NCI-H2196 (cell line): ENCODE results near the gene TRIM21.
"Not testable (repeated sequence)": the region's sequence is repeated elsewhere in the genome, so short reads cannot be mapped to it uniquely, and the experiment has no call there.

Source experiments
- DNase-seq: peaks from one replicate; lab custom pipeline; 2025; ENCODE audit not compliant: unreplicated experiment; lab: John Stamatoyannopoulos, UW

TRIM21 gene

DNA sequence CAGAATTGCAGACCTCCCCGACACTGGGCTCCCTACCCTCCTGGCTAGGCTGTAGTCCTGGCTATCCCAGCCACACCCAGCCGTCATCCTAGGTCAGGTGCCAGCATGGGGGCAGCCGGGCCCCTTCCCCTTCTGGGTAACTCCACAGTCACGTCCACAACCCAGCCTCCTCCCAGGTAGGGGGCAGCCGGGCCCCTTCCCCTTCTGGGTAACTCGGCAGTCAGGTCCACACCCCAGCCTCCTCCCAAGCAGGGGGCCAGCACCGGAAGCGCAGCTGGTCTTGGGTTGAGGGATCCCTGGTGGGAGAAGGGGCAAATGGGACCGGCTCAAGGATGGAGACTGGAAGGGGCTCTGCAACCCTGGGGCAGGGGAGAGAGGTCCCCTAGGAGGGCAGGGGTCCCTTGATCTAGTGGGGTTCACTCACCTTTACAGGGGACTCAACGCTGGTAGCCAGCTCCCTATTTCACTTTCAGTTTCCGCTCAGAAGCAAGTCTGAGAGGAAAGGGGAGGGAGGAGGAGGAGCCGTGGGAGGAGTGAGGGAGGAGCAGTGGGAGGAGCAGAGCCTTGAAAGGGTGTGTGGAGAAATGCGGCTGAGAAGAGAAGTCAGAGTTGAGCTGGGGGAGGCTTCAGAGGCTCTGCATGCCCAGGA is at the start of gene TRIM21:
TSS of gene TRIM21 (minus strand) at position 494 of the 649 bp plus-strand sequence. CDS start 3,293 bp downstream, outside the sequence.
- peak; percentile 83 for DNase-seq

DNA sequence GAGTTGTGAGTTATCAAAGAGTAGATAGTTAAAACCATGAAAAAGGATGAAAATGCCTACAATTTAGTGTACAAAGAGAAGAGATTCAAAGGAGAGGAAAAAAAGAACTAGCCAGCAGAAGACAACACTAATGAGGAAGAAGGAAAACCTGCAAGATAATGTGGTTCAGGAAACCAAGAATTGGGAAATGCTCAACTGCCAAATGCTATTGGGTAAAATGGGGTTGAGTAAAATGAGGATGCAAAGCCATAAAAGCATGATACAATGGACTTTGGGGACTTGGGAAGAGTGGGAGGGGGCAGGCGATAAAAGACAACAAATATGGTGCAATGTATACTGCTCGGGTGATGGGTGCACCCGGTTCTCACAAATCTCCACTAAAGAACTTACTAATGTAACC is 48.0 kb upstream of the TRIM21 start:
- no peak for DNase-seq

DNA sequence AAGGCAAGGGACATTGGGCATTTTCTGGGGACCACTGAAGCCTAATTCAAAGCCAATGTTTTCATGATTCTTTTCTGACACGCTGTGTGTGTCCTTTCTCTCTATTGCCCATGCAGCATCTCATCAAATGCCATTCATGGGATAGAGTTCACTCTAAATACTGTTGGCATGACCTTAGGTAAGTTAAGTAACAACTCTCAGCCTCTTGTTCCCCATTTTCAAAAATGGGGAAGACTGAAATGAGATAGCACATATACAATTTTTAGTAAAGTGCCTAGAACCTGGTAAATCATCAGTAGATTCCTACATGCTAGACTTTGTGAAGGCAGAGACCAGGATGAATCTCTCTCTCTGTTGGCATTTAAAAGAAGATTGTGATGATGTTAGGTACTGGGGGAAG is 42.9 kb upstream of the TRIM21 start:
- DNase-seq, result no peak

DNA sequence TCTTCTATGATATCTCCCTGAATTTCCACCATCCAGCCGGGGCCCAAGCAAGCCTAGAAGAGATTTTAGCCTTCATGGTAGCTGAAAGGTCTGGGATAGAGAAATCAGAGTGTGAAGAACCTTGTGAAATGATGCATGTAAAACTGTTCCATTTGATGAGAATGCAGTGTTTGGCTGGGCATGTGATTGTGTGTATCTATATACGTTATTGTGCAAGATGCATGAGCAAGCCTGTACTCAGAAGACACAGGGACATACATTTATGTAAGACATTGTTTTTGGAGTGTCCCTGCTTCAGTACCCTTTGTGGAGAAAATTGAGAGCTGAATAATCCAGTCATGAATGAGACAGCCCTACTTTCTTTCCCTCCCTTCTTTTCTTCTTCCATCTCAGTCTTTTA is 40.4 kb upstream of the TRIM21 start:
- DNase-seq, result no peak

DNA sequence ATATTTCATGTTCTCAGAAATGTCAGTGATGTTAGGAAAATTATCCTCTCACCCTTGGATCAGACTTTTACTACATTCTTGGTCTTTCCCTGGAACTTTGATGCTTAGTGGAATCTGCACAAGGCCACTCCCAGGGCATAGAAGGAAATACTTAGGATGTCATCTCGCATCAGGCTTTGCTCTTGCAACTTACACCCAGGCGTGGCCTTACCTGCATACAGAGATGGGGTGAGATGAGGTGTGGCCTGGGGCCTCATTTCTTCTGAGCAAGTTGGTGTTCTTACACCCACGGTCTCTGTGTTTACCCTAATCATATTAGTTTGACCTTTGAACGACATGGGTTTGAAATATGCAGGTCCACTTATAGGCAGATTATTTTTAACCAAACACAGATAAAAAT is 36.5 kb upstream of the TRIM21 start:
- DNase-seq, result no peak

DNA sequence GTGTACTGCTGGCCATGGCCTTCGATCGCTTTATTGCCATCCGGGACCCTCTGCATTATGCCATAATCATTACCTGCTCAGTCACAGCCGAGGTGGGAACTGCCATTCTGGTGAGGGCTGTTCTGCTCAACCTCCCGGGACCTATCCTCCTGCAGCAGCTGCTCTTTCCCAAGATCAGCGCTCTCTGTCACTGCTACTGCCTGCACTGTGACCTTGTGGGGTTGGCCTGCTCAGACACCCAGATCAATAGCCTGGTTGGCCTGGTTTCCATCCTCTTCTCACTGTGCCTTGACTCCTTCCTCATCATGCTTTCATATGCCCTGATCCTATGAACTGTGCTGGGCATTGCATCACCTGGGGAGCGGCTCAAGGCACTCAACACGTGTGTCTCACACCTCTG is 24.9 kb upstream of the TRIM21 start:
- DNase-seq, result no peak

DNA sequence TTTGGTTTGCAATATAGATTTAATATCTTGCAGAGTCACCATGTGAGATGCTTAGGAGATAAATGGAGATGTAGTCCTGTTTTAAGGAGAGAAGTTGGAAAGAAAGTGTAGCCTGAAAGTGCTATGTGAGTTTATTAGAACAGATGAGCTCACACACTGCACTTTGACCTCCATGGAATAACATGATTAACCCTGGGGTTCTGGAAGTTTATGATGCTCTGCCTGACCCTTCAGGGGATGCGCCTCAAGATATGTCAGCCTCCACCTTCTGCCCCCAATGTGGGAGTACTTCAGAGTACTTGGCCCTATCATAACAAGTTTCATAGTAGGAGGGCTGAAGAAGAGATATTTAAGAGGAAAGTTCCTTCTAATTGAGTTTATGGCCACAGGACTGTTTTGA is 23.3 kb upstream of the TRIM21 start:
- DNase-seq, result no peak

DNA sequence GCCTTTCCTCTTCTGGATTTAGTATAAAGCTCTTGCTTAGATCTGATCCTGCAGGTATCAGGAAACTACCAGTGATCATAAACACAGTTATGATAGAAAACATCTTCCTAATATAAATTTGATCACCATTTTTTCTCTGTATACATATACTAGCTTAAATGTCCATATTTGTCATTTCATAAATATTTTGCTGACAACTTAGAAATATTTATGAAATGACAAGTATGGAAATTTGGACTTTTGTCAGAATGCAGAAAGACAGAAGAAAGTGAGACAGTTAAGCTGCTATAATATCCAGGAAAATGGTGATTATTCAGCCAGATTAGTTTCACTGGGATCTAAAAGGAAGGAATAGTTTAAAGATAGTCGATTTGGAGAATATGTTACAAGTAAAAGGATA is 22.8 kb upstream of the TRIM21 start:
- no peak for DNase-seq

DNA sequence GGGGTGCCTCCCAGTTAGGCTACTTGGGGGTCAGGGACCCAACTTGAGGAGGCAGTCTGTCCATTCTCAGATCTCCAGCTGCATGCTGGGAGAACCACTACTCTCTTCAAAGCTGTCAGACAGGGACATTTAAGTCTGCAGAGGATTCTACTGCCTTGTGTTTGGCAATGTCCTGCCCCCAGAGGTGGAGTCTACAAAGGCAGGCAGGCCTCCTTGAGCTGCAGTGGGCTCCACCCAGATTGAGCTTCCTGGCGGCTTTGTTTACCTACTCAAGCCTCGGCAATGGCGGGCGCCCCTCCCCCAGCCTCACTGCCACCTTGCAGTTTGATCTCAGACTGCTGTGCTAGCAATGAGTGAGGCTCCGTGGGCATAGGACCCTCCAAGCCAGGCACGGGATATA is 12.7 kb upstream of the TRIM21 start:
- not testable (repeated sequence) for DNase-seq

DNA sequence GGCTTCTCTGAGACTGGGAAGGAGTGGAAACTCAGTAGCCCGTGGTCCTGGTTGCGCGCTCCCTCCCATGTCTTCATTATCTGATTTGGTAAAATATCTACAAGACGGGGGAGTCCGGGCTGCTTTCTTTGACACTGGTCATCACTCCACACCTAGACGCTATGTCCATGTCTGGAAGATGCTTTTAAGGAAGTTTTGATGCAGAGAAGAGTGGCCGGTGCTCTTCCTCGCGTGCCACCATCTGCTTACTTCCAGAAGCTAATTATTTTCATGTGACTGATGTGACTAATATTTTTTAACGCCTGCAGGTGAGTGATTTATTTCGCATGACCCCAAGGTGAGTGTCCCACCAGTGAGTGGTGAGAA is 339 bp upstream of the TRIM21 start:
- DNase-seq, result no peak

DNA sequence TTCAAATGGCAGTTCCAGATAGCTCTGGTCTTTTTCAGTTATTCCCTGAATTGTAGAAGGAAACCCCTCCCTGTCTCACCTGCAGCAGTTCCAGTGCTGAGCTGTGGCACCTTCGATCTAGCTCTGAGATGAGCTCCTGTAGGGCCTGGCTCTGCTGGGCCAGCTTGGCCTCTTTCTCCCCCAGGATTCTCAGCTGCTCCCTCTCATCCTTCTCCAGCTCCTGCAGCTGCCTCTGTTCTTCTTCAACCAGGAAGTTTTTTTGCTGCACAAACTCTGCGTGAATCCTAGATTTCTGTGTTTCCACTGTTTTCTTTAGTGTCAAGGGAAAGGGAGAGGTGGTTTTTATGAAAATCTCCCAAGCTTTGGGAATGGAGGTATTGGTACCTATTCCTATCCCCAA is 5.3 kb downstream of the TRIM21 start:
- no peak for DNase-seq

DNA sequence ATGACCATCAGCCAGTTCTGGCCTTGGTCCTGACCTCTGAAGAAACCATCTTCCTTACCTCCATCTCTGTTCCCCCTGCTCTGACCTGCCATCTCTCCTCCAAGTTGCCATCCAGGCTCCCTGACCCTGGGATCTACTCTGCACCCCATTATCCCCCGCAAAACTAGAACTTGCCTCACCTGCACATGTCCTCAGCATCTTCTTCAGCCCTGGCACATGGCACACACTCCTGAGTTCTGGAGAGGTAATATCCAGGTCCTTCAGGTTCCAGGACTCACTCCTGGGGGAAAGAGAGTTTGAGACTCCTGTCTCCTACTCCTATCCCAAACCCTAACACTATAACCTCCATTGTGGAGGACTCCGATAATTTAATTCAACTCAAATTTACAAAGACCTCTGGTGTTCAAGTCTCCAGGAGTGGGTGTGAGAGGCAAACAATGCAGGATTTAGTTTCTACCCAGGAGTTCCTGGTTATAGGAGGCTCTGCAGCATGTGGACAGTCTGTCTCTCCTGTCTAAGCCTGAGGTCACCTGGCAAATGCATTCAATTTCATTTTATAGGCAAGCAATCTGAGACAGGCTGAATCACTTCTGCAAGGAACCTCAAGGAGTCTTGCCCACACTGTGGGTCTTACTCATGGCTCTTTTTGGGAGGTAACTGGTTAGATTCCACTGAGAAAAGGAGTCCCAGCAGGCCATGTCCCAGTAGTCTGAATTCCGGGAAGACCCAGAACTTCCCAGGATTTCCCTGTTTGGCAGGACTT is 7.3 kb downstream of the TRIM21 start:
- no peak for DNase-seq

DNA sequence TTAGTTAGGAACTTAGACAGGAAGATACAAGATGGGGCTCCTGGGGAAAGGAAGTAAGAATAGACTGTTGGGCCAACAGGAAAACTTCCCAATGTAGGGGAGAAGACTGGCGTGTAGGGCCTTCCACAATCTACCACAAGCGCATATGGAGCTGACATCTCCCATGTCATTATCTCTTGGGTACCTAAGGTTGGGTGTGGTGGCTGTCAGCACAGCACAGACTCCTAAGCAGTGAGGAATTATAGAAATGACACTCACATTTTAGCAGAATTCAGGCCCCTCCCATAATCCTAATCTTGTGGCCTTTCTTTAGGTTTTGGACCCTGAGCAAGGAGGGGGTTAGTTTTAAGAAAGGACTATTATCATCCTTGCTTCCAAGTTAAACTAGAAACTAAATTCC is 11.6 kb downstream of the TRIM21 start:
- DNase-seq, result no peak

DNA sequence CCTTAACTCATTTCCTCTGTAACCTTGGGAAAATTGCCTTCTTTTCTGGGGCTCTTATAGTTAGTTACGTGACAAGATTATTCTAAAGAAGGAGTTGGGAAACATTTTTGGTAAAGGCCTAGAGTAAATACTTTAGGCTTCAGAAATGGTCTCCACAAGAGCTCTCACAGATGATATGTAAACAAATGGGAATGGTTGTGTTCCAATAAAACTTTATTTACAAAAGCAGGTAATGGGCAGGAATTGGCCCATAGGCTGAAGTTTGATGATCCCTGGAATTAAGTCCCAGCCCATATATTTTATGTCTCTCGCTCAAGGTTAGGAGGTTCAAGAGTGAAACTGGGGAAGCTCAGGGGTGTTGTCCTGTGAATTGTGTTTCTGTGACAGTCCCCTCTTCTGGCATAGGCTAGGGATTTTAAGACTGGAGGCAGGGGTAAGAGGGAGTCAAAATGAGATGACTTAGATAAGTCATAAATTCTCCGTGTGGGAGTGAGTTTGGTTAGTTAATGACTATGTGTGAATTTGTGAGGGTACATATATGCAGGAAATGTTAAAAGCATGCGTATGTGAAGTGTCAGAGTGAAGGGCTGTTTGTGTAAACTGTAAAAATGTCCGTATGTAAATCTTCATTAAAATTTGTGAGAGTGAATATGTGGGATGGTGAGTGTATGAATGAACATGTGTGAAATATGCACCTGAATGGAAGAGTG is 17.9 kb downstream of the TRIM21 start:
- DNase-seq, result no peak

DNA sequence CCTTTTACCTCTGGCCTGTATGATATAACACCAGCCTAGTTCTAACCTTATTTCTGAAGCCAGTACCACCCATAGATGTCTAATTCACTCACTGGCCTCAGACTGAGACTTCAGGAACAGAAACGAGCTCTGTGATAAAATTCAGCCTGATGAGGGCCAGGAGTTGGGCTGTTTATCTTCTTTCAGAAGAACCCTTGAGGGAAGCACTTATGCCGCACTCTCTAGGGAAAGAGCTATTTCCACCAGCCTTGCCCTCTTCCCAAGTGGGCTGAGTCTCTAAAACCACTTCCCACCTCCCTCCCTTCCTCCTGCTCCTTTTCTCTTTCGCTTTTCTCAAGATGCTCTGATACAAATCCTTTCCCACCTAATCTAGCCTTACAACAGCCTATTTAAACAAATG is 23.3 kb downstream of the TRIM21 start:
- no peak for DNase-seq

DNA sequence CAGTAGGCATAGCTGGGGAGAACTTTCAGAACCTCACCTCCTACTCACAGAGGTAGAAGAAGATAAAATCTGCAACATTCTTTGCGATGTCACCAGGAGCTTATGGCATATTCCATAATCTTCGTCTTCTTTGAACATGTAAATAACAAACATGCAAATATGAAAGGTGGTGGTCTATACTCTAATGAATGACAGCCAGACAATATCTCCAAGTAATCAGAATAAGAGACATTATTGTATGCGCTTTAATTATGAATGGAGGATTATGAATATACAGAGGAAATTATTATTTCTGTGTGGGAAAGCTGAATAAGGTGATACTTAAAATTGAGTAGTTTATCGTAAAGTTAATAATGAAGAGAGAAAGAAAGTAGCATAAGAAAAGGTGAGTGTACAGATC is 25.2 kb downstream of the TRIM21 start, which contains the start of gene OR52B4:
TSS of gene OR52B4 (minus strand) at position 101 of the 400 bp plus-strand sequence. CDS start at position 10, 91 bp downstream.
- DNase-seq, result no peak

DNA sequence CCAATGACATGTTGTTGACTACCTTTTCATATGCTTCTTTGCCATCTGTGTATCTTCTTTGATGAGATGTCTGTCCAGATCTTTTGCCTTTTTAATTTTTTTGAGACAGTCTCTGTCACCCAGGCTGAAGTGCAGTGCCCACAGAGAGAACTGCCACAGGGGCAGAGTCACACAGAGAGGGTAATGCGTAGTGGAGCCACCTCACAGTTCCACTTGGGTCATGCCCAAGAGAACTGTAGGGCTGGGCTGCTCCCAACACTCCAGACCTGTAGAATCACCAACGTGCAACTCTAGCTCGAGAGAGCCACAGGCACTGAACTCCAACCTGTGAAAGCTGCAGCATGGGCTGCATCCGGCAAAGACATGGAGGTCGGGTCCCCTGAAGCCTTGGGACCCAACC is 45.4 kb downstream of the TRIM21 start:
- not testable (repeated sequence) for DNase-seq

DNA sequence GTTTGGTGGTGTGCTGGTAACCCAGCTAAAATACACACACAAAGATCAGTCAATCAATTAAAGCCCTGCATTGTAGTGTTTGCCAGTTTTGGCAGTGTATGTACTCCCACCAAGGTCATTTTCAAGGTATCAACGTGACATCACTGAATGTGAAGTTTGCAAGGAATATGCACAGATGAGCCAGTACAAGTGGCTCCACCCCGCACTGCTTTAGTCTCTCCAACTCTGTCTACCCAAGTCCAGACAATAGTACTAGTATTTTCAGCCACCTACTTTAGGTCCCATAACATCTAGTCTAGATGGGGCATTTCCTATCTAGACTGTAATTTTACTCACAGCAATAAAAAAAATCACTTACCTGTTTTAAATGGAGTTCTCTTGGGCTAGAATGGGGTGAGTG is 48.1 kb downstream of the TRIM21 start:
- DNase-seq, result not testable (repeated sequence)
